ENCODE data around the gene FNIP2. TPM values are rescaled to one million over a fixed set of nuclear protein-coding genes. Genes with fewer than 3 reads are reported as not detected.

The FNIP2 gene
- polyA plus RNA-seq, 1 donor from 2014 or later, result 51.7 TPM

GRCh38 chr4:158788516-158788915 lies 19.7 kb downstream of the FNIP2 start:
- Histone ChIP-seq H3K4me2 (ENCODE audit: low read length) (no peak overlapping the region), H3K79me2 (replicated peaks; ENCODE audit: insufficient read depth, low read length) (peaks cover 60% of the 10 kb centered on the region), H3K27me3 (ENCODE audit: insufficient read depth, low read depth, low read length) (no peaks in the 10 kb centered on the region), H3K9me3 (ENCODE audit: low read length) (no peaks in the 10 kb centered on the region), H4K20me1 (ENCODE audit: insufficient read depth) (no peaks in the 10 kb centered on the region), H3F3A (ENCODE audit: insufficient read depth, low read length, poor library complexity, severe bottlenecking) (no peaks in the 10 kb centered on the region), H3K9ac (ENCODE audit: low read length) (no peak overlapping the region), H3K9me2 (ENCODE audit: insufficient read depth, low read length) (no peaks in the 10 kb centered on the region), H3K27ac (ENCODE audit: low read length) (no peak overlapping the region), H3K36me3 (ENCODE audit: insufficient read depth, low read length) (no peaks in the 10 kb centered on the region), H2AFZ (ENCODE audit: low read depth, low read length) (no peak overlapping the region), H3K4me3 (ENCODE audit: low read length) (no peak overlapping the region)
- no peak for TF ChIP-seq REST (IDR thresholded peaks at IDR 0.05; ENCODE audit: borderline replicate concordance)
- TF ChIP-seq EP300 (conservative IDR thresholded peaks at IDR 0.05; ENCODE audit: poor library complexity, severe bottlenecking), result no peak
- no peak for TF ChIP-seq EZH2 (IDR thresholded peaks at IDR 0.05; ENCODE audit: borderline replicate concordance, insufficient read depth, low read length, poor library complexity, severe bottlenecking)
- no peak for TF ChIP-seq SMC3 (conservative IDR thresholded peaks at IDR 0.05; ENCODE audit: poor library complexity)
- no peak for TF ChIP-seq RAD21 (conservative IDR thresholded peaks at IDR 0.05)
- TF ChIP-seq TAF1 (IDR thresholded peaks at IDR 0.05; ENCODE audit: low read depth), result no peak
- TF ChIP-seq MXI1 (conservative IDR thresholded peaks at IDR 0.05; ENCODE audit: poor library complexity, severe bottlenecking), result no peak
- TF ChIP-seq CTCF (IDR thresholded peaks at IDR 0.05; ENCODE audit: poor library complexity, severe bottlenecking), result no peak
- TF ChIP-seq POLR2AphosphoS5 (IDR thresholded peaks at IDR 0.05), result no peak

GRCh38 chr4:158789853-158790252 lies 21.0 kb downstream of the FNIP2 start:
- TF ChIP-seq MXI1 (conservative IDR thresholded peaks at IDR 0.05; ENCODE audit: poor library complexity, severe bottlenecking) (no peak), RAD21 (conservative IDR thresholded peaks at IDR 0.05) (no peak), EP300 (conservative IDR thresholded peaks at IDR 0.05; ENCODE audit: poor library complexity, severe bottlenecking) (no peak), TAF1 (IDR thresholded peaks at IDR 0.05; ENCODE audit: low read depth) (no peak), CTCF (IDR thresholded peaks at IDR 0.05; ENCODE audit: poor library complexity, severe bottlenecking) (no peak), POLR2AphosphoS5 (IDR thresholded peaks at IDR 0.05) (no peak), SMC3 (conservative IDR thresholded peaks at IDR 0.05; ENCODE audit: poor library complexity) (no peak), EZH2 (IDR thresholded peaks at IDR 0.05; ENCODE audit: borderline replicate concordance, insufficient read depth, low read length, poor library complexity, severe bottlenecking) (no peak), REST (IDR thresholded peaks at IDR 0.05; ENCODE audit: borderline replicate concordance) (no peak)
- Histone ChIP-seq H3K9ac (ENCODE audit: low read length) (no peak overlapping the region), H3K27ac (ENCODE audit: low read length) (no peak overlapping the region), H4K20me1 (ENCODE audit: insufficient read depth) (no peaks in the 10 kb centered on the region), H3K36me3 (ENCODE audit: insufficient read depth, low read length) (no peaks in the 10 kb centered on the region), H3K79me2 (replicated peaks; ENCODE audit: insufficient read depth, low read length) (peaks cover 53% of the 10 kb centered on the region), H3F3A (ENCODE audit: insufficient read depth, low read length, poor library complexity, severe bottlenecking) (no peaks in the 10 kb centered on the region), H2AFZ (ENCODE audit: low read depth, low read length) (no peak overlapping the region), H3K4me2 (ENCODE audit: low read length) (no peak overlapping the region), H3K27me3 (ENCODE audit: insufficient read depth, low read depth, low read length) (no peaks in the 10 kb centered on the region), H3K9me3 (ENCODE audit: low read length) (no peaks in the 10 kb centered on the region), H3K4me3 (ENCODE audit: low read length) (no peak overlapping the region), H3K9me2 (ENCODE audit: insufficient read depth, low read length) (no peaks in the 10 kb centered on the region)

Measured in neural cell (in vitro differentiated cells).